ENCODE results near the gene THNSL1.

The THNSL1 gene

GRCh38 chr10:25052012-25052411 is 35.6 kb downstream of the THNSL1 start:
- no peak for DNase-seq

- DNase-seq: no peak
Observed at GRCh38 chr10:25056726-25057125, 40.3 kb downstream of the THNSL1 start.

GRCh38 chr10:25057886-25058285 is 41.5 kb downstream of the THNSL1 start:
- no peak for DNase-seq

- DNase-seq: peak in 3 of 56 donors; percentile 4 to 25 (median 4)
Observed at GRCh38 chr10:25059990-25060389, 43.6 kb downstream of the THNSL1 start.

GRCh38 chr10:25061125-25061524 is 44.7 kb downstream of the THNSL1 start:
- DNase-seq: peak in 4 of 56 donors; percentile 6 to 39 (median 24)

GRCh38 chr10:25061711-25062449 is 45.5 kb downstream of the THNSL1 start:
- no peak for DNase-seq

GRCh38 chr10:25063157-25063556 is 46.7 kb downstream of the THNSL1 start:
- DNase-seq: no peak

- DNase-seq: no peak
Observed at GRCh38 chr10:25063644-25064043, 47.2 kb downstream of the THNSL1 start.

- DNase-seq: no peak
Observed at GRCh38 chr10:25064401-25064800, 48.0 kb downstream of the THNSL1 start.

GRCh38 chr10:25065761-25066476 is 49.5 kb downstream of the THNSL1 start:
- no peak for DNase-seq

- peak in 15 of 56 donors; percentile 3 to 59 (median 28) for DNase-seq
Observed at GRCh38 chr10:25068152-25069058, 52.0 kb downstream of the THNSL1 start.

- no peak for DNase-seq
Observed at GRCh38 chr10:25071227-25071626, 54.8 kb downstream of the THNSL1 start.

- no peak for DNase-seq
Observed at GRCh38 chr10:25072786-25073185, 56.4 kb downstream of the THNSL1 start.

- no peak for DNase-seq
Observed at GRCh38 chr10:25075825-25076224, 59.4 kb downstream of the THNSL1 start.

All from amygdala (tissue), 56 donors.